GM18867 (cell line): ENCODE measurements around the gene TTBK2.
"Not testable (repeated sequence)": the region's sequence is repeated elsewhere in the genome, so short reads cannot be mapped to it uniquely, and the experiment has no call there.

Experiments
- ATAC-seq: cut with Tn5 transposase; IDR thresholded peaks from one replicate; pipeline ENCODE4 v1.9.1; 2021; ENCODE audit warnings: mild to moderate bottlenecking, moderate library complexity; ENCODE audit not compliant: unreplicated experiment

The TTBK2 gene

DNA sequence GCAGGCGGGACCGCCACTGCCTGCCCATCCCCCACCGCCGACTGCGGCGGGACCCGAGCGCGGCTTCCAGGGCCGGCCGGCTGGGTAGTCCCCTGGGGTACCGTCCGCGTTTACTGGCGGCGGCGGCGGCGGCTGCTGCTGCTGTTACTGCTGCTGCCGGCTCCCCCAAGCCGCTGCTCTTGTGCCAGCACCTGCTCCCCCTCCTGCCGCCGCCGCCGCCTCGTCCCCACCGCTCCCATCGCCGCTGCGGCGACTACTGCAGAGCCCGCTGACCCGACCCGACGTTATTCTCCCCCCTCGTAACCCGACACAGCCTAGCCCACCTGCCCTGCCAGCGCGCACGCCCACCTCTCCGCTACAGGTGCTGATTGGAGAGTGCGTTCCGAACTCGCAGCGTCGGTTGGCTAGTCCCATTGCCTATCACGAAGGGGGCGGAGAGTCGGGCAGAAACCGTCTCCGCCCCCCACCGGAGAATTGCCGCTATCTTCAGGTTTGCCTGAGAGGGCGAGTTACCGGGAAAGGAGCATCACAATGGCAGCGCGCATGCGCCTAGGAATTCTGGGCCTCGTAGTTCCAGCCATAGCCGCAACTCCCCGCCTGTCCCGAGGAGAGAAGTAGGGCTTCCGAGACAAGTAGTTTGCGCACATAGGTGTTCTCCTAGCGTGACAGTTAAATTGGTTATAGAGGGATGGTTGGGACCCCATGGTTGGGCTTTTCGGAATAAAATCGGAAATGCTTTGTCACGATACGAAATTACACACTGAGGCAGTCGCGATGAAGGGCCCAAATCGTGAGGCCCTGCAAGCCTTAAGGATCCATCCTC lies at the start of gene TTBK2:
Gene TTBK2 (minus strand): TSS at position 260 of the 823 bp plus-strand sequence. CDS start 42,161 bp downstream, outside the sequence.
- ATAC-seq, result peak; percentile 94

DNA sequence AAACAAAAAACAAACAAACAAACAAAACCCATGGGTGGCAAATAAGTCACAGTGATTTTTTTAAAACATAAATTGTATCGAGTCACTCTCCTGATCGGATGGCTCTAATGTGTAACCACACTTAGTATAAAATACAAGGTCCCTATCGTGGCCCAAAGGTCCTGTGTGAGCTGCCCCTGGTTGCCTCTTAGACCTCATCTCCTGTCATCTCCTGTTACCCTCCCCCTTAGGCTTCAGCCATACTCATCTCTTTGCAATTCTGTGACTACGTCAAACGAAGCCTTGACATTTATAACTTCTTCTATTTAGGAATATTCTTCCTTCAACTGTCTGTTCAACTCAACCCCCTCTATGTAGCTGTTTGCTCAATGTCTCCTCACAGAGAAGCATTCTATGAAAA lies 43.9 kb upstream of the TTBK2 start:
- no peak for ATAC-seq

DNA sequence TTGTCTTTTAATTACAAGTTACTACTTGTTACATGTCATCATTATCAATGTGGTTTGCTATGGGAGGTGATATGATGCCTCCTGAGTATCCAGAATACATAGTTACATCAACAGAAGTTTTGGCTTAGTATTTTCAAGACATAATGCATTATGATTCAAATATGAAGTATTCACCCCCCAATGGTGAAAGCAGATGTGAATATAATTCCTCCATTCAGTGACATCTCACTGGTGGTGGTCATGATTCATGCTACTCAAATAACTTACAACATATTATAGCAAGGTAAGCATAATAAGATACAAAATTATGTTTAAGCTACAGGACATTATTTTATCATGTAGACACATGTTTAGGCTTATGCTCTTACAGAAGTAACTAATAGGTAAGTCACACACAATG lies 34.9 kb upstream of the TTBK2 start:
- ATAC-seq, result no peak

DNA sequence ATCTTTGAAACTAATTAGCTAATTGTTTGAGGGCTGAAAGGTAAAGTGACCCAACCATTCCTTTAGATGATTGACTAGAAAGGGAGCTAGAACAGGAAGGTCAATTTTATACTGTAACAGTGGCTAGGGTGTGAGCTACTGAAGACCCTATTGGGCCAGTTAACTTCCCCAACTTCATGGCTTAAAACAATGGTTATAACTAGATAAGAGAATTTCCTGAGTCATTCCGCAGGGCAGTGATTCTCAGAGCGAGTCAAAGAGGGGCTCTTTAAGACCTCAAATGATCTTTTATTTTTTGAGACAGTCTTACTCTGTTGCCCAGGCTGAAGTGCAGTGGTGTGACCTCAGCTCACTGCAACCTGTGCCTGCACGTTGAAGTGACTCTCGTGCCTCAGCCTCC lies 33.7 kb upstream of the TTBK2 start:
- no peak for ATAC-seq

DNA sequence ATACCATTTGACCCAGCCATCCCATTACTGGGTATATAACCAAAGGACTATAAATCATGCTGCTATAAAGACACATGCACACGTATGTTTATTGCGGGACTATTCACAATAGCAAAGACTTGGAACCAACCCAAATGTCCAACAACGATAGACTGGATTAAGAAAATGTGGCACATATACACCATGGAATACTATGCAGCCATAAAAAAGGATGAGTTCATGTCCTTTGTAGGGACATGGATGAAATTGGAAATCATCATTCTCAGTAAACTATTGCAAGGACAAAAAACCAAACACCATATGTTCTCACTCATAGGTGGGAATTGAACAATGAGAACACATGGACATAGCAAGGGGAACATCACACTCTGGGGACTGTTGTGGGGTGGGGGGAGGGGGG lies 28.3 kb upstream of the TTBK2 start:
- not testable (repeated sequence) for ATAC-seq

DNA sequence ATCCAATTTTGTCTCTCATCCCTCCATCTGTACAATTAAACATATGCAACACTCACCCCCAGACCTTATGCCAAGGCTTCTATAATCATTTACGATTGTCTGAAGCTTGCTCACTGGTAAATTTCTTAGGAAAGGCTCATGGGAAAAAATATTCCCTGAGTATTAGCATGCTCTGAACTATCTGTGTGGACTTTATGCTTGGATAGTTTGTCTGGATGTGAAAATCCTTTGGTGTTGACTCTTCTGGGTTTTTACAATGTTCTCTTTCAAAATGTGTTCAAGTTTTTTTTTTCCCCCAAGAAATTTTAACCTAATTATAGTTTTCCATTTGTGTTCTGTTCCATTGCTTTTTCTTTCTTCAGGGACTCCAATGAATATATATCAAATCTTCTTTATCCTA lies 19.9 kb upstream of the TTBK2 start:
- ATAC-seq, result no peak

DNA sequence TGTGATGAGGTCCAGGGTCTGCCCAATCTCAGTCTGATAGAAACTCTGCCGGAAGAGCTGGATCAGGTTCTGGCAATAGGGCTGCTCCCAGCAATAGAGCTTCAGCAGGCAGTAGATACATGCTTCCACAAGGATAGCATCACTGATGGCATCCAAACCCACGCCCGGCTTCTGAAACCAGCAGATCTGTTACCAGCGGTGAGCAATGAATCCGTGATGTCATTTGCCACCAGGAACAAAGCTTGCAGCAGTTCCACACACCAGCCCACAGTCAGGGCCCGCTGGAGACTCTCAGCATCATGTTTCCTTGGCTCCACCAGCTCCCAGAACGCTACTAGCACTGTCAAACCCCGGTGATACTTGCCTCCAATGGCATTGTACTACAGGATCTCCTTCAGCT lies 19.3 kb upstream of the TTBK2 start:
- no peak for ATAC-seq

DNA sequence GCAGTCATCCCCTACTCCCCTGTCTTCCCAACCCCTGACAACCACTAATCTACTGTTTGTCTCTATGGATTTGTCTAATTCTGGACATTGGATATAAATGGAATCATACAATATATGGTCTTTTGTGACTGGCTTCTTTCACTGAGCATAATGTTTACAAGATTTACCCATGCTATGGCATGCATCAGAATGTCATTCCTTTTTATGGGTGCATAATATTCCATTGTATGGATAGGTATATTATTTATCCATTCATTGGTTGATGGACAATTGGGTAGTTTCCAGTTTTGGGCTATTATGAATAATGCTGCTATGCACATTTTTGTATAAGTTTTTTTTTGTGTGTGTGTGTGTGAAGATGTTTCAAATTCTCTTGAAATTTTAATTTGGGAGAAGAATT lies 16.6 kb upstream of the TTBK2 start:
- no peak for ATAC-seq

DNA sequence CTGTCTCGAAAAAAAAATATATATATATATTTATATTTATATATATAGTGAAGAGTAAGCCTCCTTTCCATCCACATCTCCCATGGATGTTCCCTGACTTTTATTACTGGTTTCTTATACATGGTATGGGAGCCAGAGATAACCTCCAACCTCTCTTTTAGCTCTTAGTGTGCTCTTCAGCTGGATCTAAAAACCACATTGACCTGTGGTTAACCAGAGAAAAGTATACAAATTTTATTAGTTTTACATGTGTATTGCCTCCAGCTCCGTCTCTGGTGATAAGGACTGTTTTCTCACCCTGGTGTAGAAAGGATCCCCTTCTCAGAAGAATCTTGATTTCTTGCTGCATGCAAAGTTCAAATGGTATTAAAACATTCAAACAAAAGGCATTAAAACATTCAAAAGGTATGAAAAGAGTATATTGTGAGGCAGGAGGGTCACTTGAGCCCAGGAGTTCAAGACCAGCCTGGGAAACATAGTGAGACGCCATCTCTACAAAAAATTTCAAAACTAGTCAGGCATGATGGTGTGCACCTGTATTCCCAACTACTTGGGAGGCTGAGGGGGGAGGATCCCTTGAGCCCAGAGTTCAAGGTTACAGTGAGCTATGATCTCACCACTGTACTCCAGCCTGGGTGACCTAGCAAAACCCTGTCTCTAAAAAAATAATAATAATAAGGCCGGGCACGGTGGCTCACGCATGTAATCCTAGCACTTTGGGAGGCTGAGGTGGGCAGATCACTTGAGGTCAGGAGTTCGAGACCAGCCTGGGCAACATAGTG lies 13.5 kb upstream of the TTBK2 start:
- no peak for ATAC-seq

DNA sequence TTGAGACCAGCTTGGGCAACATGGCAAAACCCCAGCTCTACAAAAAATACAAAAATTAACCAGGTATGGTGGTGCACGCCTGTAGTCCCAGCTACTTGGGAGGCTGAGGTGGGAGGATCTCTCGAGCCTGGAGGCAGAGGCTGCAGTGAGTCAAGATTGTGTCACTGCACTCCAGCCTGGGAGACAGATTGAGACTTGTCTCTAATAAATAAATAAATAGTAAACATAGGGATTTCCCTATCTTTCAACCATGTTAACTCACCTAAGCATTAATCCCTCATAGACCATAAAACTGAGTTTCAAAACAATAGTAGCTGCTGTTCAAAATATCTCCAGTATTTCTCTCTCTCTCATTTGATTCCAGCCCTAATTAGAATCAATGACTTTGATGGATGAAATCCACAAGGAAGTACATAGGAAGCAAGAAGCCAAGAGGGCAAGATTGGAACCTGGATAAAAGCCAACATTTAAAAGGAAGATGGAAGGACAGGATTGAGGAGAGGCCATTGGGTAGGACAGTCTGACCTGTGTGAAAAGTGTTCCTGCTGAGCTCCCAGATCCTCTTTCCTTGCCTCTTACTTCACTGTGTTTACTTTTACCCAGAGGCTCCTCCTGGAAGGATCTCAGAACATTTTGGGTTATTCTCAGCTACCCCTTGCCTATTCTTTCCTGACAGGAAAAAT lies 12.4 kb upstream of the TTBK2 start:
- no peak for ATAC-seq

DNA sequence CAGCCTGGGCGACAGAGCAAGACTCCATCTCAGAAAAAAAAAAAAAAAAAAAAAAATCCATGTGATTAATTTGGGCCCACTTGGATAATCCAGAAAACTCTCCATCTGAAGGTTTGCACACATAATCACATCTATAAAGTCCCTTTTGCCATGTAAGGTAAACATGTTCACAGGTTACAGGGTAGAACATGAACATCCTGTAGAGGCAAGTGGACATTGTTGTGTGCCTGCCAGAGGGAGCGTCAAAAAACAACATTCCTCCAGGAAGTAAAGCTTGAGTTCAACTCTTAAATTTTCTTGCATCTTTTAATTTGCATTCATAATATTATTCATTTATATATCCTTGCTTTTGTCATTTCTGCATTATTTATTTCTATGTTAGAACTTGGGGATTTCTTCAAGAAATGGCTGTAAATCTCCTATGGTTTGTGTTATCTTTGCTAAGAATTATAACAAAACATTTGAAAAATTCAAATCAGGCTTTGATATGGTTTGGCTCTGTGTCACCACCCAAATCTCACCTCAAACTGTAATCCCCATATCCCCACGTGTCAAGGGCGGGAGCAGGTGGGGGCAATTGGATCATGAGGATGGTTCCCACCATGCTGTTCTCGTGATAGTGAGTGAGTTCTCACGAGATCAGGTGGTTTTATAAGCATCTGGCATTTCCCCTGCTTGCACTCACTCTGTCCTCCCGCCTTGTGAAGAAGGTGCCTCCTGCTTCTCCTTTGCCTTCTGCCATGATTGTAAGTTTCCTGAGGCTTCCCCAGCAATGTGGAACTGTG lies 11.3 kb upstream of the TTBK2 start:
- ATAC-seq, result no peak

DNA sequence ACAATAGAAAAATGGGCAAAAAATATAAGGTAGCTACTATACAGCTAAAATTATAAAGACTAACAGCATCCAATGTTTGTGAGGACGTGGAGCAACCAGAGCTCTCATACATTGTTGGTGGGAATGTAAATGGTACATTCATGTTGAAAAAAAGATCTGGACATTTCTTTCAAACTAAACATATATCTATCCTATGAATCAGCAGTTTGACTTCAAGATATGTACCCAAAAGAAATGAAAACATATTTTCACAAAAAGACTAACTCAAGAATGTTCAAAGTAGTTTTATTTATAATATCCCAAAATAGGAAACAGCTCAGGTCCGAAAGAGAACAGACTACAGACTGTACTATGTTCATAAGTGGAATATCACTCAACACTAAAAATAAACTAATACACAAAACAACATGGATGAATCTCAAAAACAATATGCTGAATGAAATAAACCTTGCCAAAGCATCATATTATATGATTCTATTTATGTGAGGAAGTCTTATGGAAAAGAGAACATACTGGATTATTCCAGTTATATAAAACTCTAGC lies 8.8 kb upstream of the TTBK2 start:
- ATAC-seq, result no peak

DNA sequence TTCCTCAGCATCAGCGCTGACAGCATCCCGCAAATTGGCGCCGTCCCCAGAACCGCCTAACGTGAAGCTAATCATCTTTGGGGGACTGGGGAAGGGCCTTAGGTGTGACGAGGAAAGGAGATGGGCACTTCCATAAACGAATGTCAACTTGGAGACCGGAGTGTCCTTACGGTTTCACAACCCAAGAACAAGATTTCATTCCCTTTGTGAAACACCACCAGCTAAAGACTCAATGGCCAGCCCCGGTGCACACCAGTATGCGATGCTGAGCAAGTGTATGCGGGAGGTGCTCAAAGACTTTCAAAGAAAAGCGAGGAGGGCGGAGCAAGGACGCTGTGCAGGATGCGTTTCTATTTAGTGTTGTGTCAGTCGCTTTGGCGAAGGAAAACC lies 759 bp upstream of the TTBK2 start:
- ATAC-seq, result no peak

DNA sequence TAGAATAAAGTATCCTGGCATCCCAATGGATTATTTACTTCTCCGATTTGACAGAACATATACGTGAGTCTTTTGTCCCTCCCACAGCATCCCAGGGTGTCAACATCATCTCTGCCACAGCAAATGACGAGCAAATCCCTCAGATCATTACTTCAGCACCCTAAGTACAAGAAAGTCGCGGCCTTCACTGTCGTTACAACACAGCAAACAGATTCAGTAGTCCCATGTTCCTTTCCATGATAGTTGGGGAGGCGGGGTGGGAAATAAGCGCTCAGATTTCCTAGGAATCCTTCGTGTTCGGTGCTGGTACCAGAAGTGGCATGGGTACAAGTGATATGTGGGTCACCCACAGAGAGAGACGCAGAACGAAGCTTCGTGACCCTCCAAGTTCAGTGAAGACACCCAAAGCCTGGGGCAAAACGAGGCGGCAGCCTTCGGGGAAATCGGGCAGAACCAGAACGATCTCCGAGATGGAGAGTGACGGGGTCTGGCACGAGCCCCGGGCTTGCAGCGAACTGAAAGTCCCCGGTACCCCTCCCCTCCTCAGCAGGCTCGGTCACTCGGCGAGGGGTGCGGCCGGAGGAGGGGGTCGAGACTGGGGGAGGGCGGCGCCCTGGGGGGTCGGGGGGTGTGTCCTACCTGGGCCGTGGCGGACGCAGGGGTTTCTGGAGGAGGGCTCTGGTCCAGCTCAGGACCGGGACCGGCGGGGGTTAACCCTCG lies 619 bp downstream of the TTBK2 start:
- ATAC-seq, result no peak

DNA sequence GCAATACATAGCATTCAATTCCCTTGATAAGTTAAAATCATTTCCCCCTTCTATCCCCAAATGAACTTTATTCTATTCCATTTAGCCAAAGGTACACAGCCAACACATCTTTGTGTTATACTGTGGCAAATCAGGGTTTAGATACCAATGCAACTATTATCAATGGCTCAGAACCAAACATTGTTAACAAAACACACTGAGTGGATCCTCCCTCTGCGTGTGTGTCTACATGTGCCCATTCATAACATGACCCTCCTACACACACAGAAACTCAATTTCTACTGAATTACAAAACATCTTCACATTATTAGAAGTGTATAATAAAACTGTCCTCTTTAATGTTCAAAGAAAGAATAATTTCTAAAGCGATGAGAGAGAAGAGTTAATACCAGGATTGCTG lies 1.3 kb downstream of the TTBK2 start:
- no peak for ATAC-seq

DNA sequence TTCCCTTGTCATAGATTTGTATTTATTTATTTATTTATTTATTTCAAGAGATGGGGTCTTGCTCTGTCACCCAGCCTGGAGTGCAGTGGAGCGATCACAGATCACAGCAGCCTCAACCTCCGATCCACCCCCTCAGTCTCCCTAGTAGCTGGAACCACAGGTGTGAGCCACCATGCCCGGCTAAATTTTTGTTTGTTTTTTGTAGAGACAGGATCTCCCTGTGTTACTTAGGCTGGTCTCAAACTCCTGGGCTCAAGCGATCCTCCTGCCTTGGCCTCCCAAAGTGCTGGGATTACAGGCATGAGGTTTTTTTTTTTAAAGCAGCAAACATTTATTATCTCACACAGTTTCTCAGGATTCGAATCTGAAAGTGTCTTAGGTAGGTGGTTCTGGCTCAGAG lies 2.5 kb downstream of the TTBK2 start:
- no peak for ATAC-seq

DNA sequence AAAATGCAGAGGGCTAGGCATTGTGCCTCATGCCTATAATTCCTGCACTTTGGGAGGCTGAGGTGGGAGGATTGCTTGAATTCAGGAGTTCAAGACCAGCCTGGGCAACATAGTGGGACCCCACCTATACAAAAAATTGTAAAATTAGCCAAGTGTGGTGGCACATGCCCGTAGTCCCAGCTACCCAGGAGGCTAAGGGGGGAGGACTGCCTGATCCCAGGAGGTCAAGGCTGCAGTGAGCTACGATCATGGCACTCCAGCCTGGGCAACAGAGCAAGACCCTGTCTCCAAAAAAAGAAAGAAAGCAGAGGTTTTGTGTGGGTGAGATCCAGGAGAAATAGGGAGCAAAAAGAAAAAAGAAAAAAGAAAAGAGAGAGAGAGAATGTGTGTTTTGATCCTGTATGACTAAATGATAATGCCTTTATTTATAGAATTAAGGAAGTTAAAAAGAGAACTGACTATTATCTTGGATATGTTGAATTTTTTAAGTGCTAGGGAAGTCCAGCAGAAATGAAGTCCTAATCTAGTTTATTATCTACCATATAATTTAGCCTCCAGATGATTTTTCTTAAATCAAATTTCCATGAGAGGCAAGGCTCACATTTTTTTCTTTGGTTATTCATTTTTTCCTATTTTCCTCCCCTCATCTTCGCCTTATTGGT lies 4.8 kb downstream of the TTBK2 start:
- no peak for ATAC-seq

DNA sequence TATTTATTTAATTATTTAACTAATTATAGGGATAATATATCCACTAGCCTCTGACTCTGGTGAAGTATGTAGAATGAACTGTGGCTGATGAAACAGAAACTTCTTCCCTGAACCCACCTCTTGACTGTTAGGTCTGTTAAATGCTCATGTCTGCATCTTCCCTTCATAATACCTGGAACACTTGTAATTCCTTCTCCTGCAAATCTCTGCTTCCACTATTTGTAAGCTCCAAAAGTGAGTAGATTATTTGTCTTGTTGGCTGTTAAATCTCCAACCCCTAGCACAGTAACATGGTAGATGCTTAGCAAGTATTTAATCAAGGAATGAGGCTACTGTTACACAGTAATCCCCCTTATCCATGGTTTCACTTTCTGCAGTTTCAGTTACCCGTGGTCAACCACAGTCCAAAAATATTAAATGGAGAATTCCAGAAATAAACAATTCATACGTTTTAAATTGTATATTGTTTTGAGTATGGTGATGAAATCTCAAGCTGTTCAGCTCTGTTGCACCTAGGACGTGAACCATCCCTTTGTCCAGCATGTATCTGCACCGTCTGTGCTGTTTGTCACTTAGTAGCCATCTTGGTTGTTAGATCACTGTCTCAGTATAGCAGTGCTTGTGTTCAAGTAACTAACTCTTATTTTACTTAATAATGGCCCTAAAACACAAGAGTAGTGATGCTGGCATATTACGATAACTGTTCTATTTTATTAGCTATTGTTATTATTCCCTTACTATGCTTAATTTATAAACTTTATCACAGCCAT lies 5.7 kb downstream of the TTBK2 start:
- no peak for ATAC-seq
